NCI-H226 (cell line): ENCODE results near the gene MAP3K14.
A peak's percentile ranks its signal among the peaks of the same experiment; 100 is the strongest.

ENCODE experiments used
- DNase-seq: peaks from one replicate; pipeline ENCODE4 v3.0.0-alpha.2; 2015

Gene MAP3K14

DNA sequence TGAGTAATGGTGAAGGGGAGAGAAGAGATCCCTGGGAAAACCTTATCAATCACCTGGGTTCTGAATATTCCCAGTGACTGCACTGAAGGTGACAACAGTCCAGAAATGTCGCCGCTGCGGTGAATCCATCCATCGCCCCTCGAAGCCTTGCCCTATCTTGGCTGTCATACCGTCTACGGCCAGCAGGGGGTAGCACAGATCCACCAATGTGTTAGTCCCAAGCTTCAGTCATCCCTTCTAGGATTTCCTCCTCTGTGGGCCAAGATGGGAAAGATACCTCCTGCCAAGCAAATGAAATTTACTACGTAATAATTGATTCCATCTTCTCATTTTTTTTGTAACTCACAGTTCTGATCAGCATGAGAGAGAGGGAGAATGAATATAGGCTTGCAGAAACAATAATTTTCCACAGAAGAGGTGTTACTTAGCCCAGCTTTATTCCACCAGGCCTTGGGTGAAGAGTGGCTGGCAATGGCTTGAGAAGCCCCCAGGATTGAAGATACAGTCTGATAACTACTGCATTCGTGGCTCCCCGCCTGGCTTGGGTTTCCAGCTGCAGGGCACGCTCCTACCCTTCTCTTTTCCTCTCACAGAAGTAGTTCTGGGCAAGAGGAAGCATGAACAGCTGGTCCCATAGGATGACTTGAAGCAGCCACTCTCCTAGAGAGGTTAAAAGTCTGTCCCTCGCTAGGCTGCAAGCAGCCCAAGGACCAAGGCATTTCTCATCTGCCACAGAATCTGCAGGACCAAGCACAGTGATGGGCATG, 97.7 kb downstream of the MAP3K14 start:
- peak; percentile 44 for DNase-seq
